C1 segment of cervical spinal cord (tissue), 14 donors: ENCODE results near the gene CPT1C.
A peak's percentile ranks its signal among the peaks of the same experiment; 100 is the strongest.

ENCODE experiments used
- DNase-seq, 14 donors: peaks; one replicate each; lab custom pipeline; 2025; lab: John Stamatoyannopoulos, UW

Gene CPT1C

GRCh38 chr19:49681830-49682229 is 9.1 kb upstream of the CPT1C start:
- DNase-seq: no peak

- no peak for DNase-seq
These were observed 8.6 kb upstream of the CPT1C start for GRCh38 chr19:49682274-49682673.

DNA sequence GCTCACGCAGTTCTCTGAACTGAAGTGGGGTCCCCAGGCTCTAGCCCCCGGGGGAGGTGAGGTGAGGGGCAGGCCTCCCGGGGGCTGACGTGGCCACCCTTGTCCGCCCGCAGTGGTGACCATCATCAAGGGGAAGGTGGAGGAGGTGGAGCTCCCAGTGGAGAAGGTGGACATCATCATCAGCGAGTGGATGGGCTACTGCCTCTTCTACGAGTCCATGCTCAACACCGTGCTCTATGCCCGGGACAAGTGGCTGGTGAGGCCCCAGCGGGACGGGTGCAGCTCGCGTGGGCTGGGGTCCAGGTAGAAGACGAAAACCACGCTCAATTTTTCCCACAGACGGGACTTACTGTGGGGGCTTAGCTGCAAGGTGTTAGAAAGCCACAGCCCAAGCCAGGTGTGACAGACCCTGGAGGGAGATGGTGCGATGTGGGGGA is 7.1 kb upstream of the CPT1C start:
- no peak for DNase-seq

GRCh38 chr19:49684251-49684982 is 6.5 kb upstream of the CPT1C start:
- DNase-seq: no peak

DNA sequence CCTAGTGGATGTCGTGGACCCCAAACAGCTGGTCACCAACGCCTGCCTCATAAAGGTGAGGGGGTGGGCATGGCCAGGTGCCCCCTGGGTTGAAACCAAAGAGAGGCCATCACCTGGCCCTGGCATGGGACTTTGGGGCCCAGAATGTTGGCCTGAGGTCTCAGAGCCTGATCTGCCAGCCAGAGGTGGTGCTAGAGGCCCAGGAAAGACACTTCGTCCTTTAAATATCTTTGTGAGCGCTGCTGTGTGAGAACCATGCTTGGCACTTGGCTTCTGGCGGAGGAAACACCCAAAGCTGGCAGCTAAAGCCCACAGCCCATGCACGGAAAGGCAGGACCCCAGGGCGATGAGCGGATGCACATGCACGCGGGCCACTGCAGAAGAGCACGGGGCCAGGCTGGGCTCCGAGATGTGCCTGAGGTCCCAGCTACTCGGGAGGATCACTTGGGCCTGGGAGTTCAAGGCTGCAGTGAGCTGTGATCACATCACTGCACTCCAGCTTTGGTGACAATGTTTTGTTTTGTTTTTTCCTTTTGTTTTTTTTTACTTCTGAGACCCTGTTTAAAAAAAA is 5.8 kb upstream of the CPT1C start:
- DNase-seq: no peak

DNA sequence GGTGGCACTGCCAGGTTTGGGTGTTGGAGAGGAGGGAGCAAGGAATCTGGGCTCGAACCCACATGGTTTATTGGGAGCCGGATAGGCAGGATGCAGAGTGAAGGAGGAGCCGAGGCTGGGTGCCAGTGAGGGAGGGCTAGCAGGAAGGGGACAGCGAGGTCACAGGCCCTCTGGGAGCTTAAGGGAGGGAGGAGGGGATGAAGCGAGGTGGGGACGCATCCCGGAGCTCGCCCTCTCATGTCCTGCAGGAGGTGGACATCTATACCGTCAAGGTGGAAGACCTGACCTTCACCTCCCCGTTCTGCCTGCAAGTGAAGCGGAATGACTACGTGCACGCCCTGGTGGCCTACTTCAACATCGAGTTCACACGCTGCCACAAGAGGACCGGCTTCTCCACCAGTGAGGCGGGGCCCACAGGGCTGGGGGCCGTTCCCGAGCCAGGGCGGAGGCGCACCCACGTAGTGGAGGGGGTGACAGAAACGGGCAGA is 5.0 kb upstream of the CPT1C start:
- no peak for DNase-seq

DNA sequence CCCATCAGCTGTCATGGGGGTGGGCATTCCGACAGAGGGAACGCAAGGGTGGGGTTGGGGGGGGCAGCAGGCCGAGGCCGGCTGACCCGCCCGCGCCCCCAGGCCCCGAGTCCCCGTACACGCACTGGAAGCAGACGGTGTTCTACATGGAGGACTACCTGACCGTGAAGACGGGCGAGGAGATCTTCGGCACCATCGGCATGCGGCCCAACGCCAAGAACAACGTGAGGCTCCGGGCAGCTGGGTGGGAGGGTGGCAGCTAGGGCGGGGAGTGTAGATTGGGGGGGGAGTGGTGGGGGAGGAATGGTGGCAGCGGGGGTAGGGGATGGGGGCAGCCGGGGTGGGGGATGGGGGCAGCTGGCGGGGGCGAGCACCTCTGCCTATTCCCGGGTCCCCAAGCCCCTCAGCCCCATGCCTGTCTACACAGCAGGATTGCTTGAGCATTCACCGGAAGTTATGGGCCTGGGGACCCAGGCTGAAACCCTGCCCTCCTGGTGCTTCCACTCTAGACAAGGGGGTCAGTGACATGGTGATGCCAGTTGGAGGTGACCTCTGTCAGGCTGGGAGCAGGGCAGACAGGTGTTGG is 4.3 kb upstream of the CPT1C start:
- DNase-seq: no peak

DNA sequence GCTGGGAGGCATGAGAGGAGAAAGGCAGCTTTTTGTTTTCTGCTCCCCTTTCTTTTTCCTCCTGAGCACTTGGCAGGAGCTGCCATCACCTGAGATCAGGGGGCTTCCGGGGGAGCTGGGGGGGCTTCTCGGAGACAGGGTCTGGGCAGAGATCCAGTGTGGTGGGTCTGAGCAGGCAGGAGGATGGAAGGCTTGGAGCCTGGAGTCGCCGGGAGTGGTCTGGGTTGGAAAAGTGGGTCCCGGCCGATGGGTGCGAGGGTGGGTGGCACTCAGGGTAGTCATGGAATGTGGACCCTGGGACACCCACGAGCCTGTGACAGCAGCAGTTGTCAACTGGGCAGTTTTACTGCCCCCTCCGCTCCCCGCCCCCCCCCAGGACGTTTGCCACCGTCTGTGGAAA is 3.8 kb upstream of the CPT1C start:
- DNase-seq: no peak

GRCh38 chr19:49687566-49688316 is 3.2 kb upstream of the CPT1C start:
- no peak for DNase-seq

GRCh38 chr19:49688531-49689132 is 2.3 kb upstream of the CPT1C start:
- no peak for DNase-seq

DNA sequence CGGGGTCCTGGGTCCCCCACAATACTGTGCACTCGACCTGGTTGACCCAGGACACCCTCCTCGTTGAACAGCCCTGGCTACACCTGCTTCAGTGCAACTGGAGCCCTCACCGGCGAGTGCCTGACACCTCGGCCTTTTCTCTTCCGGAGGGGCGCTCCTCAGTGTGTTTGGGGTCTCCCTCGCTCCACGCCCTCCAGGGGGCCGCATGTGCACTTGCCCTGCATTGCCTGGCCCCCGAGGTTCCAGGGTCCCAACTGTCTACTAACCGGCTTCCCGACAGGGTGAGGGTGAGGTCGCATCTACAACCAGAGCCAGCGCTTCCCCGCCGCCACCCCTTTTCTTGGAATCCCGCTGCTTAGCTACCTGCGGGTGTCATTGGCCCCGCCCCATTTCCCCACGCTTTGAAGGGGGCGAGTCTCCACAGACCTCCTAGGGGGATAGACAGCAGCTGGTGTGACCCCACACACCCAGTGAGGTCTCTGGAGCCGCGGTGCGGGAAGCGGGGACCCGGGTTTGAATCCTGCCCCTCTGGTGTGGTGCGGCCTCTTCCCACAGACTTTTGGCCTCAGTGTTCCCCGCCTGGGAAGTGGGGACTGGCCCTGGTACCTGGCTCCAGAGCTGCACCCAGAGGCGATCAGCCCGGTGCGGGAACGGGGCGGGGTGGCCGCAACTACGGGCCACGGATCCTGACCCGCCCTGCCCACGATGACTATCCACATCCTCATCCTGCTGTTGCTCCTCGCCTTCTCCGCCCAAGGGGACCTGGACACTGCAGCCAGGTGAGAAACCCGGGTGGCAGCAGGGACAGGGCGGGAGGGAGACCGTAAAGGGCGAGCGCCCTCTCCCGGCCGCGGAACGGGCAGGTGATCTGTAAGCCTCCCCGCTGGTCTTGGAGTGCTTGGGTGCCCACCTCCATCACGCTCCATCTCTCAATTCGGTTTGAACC is 1.5 kb upstream of the CPT1C start, which contains the start of gene ADM5:
Gene ADM5, plus strand, starts transcription at position 462 of the 946 bp plus-strand sequence. Its CDS starts 244 bp downstream, at position 706.
- peak in 7 of 14 donors; percentile 6 to 74 (median 22) for DNase-seq

- peak in 2 of 14 donors; percentile 27 to 30 for DNase-seq
These were observed 749 bp upstream of the CPT1C start for GRCh38 chr19:49690079-49690655.

GRCh38 chr19:49691243-49692146 is 579 bp downstream of the CPT1C start:
- DNase-seq: peak in 12 of 14 donors; percentile 34 to 85 (median 66)

GRCh38 chr19:49692147-49692506 is 1.2 kb downstream of the CPT1C start:
- DNase-seq: peak in 1 of 14 donors; percentile 75

- DNase-seq: no peak
These were observed 5.2 kb downstream of the CPT1C start for GRCh38 chr19:49696115-49696514.

GRCh38 chr19:49696865-49697264 is 5.9 kb downstream of the CPT1C start:
- no peak for DNase-seq

DNA sequence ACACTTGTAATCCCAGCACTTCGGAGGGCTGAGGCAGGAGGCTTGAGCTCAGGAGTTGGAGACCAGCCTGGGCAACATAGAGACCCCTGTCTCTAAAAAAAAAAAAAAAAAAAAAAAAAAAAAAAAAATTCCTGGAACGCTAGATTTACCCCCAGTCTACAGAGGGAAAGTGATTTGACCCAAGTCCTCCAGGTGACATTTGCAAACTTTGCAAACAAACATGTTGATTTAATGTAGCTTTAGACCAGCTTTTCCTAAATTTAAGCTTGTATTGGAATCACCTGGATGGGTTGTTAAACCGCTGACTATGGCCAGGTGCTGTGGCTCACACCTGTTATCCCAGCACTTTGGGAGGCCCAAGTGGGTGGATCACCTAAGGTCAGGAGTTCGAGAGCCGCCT is 8.4 kb downstream of the CPT1C start:
- DNase-seq: no peak

GRCh38 chr19:49700563-49700962 is 9.6 kb downstream of the CPT1C start:
- DNase-seq: no peak

GRCh38 chr19:49701271-49701786 is 10.4 kb downstream of the CPT1C start:
- no peak for DNase-seq
